ENCODE data around the gene ARVCF. TPM values are rescaled to one million over a fixed set of nuclear protein-coding genes. Genes with fewer than 3 reads are reported as not detected.
A peak's percentile ranks its signal among the peaks of the same experiment; 100 is the strongest.

ARVCF gene
- total RNA-seq, 2 donors from 2014 or later: 39.6 to 65.9 TPM

DNA sequence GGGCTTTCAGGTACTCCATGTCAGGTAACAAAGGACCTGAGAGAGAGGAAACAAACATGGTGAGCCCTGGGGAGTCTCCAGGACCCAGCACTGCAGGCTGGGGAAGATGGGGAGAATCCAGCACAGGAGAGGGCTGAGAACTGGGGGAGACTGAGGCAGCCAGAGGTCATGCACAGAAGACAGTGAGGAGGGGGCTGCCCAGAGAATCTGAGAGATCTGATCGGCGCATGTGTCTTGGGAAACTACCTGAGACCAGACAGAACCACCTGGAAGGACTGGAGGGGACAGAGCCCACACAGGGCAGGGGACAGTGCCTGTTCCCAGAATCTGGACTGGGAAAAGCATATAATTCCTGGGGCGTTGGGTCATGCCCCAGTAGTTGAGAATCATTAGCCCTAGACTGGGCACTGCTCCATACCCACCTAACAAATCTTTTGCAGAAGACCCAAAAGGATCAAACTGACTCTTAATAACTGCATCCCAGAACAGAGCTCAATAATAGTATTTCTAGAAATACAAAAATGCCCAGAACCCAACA, 95.0 kb downstream of the ARVCF start:
- DNase-seq (ENCODE audit: low spot score): no peak
- 68% methylated on average over 3 of the region's 3 CpGs for WGBS

More for the DNA sequence above, 95.0 kb downstream of the ARVCF start:
- Histone ChIP-seq H3K27me3 (replicated peaks; ENCODE audit: insufficient read depth) (no peaks in the 10 kb centered on the region), H3K4me1 (replicated peaks) (no peaks in the 10 kb centered on the region), H3K36me3 (peaks cover 0 to 5% of the 10 kb centered on the region in 2 donors), H3K9me3 (no peaks in the 10 kb centered on the region), H3K27ac (no peak overlapping the region), H3K4me3 (no peak overlapping the region)
- intact Hi-C loops (cut with DNase I): no loop called here
- TF ChIP-seq POLR2AphosphoS5 (IDR thresholded peaks at IDR 0.05): no peak
- no peak for TF ChIP-seq POLR2A (IDR thresholded peaks at IDR 0.05)
- TF ChIP-seq, protein P1, sequence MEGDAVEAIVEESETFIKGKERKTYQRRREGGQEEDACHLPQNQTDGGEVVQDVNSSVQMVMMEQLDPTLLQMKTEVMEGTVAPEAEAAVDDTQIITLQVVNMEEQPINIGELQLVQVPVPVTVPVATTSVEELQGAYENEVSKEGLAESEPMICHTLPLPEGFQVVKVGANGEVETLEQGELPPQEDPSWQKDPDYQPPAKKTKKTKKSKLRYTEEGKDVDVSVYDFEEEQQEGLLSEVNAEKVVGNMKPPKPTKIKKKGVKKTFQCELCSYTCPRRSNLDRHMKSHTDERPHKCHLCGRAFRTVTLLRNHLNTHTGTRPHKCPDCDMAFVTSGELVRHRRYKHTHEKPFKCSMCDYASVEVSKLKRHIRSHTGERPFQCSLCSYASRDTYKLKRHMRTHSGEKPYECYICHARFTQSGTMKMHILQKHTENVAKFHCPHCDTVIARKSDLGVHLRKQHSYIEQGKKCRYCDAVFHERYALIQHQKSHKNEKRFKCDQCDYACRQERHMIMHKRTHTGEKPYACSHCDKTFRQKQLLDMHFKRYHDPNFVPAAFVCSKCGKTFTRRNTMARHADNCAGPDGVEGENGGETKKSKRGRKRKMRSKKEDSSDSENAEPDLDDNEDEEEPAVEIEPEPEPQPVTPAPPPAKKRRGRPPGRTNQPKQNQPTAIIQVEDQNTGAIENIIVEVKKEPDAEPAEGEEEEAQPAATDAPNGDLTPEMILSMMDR (IDR thresholded peaks at IDR 0.05): no peak

MicroRNA genes within 50 kb of the gene (microRNA counts, 767-probe panel; counts per million panel counts)
- 1,352 to 2,246 counts per million in 2 donors for microRNA hsa-miR-185-5p

Small RNAs within 50 kb of the gene (microRNA-seq; reads per million reads assigned to microRNA genes)
- gene MIR185 (368 reads per million, percentile 83 among the genes with 10 or more reads in this experiment), gene MIR4761 (not detected)

Small RNAs within 50 kb of the gene (small RNA-seq; reads per million reads assigned to genes)
- gene MIR185: 3.2 to 13.6 reads per million in 2 donors

Other genes with a start within 250 kb of the ARVCF start
- gene GNB1L, start 161.9 kb downstream of the ARVCF start, total RNA-seq: 10 to 100 TPM in 1 of 2 donors, 1 to 10 TPM in 1; 5.6 to 12.0 TPM
- gene RTL10, start 161.9 kb downstream of the ARVCF start, total RNA-seq: 10 to 100 TPM; 15.7 to 41.9 TPM
- gene COMT, start 75.1 kb downstream of the ARVCF start, total RNA-seq: 100 to 1,000 TPM; 456 to 513 TPM
- 10 to 100 TPM; 62.1 to 84.5 TPM for gene TXNRD2, start 75.0 kb downstream of the ARVCF start, total RNA-seq
- gene TANGO2, start 4.3 kb upstream of the ARVCF start, total RNA-seq: 10 to 100 TPM; 34.3 to 40.1 TPM
- 10 to 100 TPM; 20.9 to 47.6 TPM for gene DGCR8, start 63.4 kb upstream of the ARVCF start, total RNA-seq
- gene RANBP1, start 99.3 kb upstream of the ARVCF start, total RNA-seq: 100 to 1,000 TPM; 108 to 204 TPM
- gene TRMT2A, start 100.4 kb upstream of the ARVCF start, total RNA-seq: 100 to 1,000 TPM in 1 of 2 donors, 10 to 100 TPM in 1; 65.8 to 123 TPM
- 10 to 100 TPM; 14.1 to 36.6 TPM for gene ZDHHC8, start 115.0 kb upstream of the ARVCF start, total RNA-seq
- gene CCDC188, start 134.2 kb upstream of the ARVCF start, total RNA-seq: 1 to 10 TPM in 1 of 2 donors, not detected in 1; 1.2 TPM